Upper lobe of right lung (tissue), 1 donor: ENCODE measurements around the gene OR10W1. TPM values are rescaled to one million over a fixed set of nuclear protein-coding genes. Genes with fewer than 3 reads are reported as not detected.

Experiments
- ATAC-seq: fragments of 200-7000 bp; cut with Tn5 transposase; one replicate; pipeline ENCODE4 v1.9.1; 2020; ENCODE audit warnings: mild to moderate bottlenecking, moderate library complexity
- DNase-seq: peaks from one replicate; pipeline ENCODE4 v3.0.0-alpha.2; 2020
- H3K27ac ChIP-seq: fragments of 200-600 bp; one replicate; pipeline ENCODE4 v1.8.0; 2022
- H3K27me3 ChIP-seq: fragments of 200-600 bp; one replicate; pipeline ENCODE4 v1.8.0; 2022; ENCODE audit warnings: mild to moderate bottlenecking
- H3K36me3 ChIP-seq: fragments of 200-600 bp; one replicate; pipeline ENCODE4 v1.8.0; 2022
- H3K4me1 ChIP-seq: fragments of 200-600 bp; one replicate; pipeline ENCODE4 v1.8.0; 2022
- H3K4me3 ChIP-seq: fragments of 200-600 bp; one replicate; pipeline ENCODE4 v1.8.0; 2022; ENCODE audit warnings: mild to moderate bottlenecking
- H3K9me3 ChIP-seq: fragments of 200-600 bp; one replicate; pipeline ENCODE4 v1.8.0; 2022
- intact Hi-C: fragments of 100-400 bp; cut with DNase I; formaldehyde crosslinking; loops from one replicate; pipeline ENCODE4 v1.11.0; 2022
- total RNA-seq: library from RNA; stranded (reverse); fragmentation: NEBNext Ultra II Directional; extraction: Animal tissue kit (Norgen Biotek cat#: 25700); gene quantifications from one replicate; pipeline ENCODE4 v1.2.1, GENCODE V29; 2021
- TF ChIP-seq, protein P1 (sequence below): fragments of 200-600 bp; IDR thresholded peaks from one replicate; pipeline ENCODE4 v1.8.0; 2022; ENCODE audit warnings: antibody characterized with exemption
- donor health status: DM: no; HTN: yes; CAD: no; lungs with severe emphysema.

Gene OR10W1
- total RNA-seq, 1 donor from 2014 or later, result not detected

DNA sequence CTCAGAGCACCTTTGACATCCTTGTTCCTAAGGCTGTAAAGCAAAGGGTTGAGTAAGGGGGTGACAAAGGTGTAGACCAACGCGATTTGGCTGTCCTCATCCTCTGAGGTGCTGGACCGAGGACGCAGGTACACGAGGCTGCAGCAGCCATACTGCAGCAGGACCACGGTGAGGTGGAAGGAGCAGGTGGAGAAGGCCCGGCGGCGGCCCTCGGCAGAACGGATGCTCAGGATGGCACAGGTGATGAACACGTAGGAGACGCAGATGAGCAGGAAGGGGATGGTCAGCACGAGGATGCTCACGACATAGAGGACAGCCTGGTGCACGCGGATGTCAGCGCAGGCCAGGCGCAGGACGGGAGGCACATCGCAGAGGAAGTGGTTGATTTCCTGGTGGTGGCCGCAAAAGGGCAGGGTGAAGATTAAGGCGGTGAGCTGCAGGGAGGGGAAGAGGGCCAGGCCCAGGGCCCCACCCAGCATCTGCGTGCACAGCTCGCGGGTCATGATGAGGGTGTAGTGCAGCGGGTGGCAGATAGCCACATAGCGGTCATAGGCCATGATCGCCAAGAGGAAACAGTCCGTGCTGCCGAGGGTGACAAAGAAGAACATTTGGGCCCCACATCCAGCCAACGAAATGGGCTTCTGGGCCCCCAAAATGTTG, 40.0 kb downstream of the OR10W1 start:
- intact Hi-C loops, result no loop called here
- DNase-seq, result no peak
- no peak for ATAC-seq

DNA sequence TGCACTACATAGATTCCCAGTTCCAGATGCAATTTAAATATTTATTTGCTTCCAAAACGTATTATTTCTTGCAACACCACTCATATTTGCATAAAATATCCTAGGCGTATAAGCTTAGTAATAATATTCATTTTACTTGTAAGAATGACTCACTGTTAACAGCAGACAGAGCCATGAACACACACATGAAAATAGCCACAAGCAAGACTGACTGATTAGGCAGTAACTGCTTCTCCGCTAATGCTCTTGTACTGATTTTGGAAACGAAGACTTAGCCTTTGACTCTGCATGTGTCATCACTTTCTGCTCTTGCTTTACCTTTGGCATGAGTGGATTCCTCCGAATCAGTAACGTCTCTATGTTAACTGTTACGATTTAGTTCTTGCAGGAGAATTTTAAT, 45.3 kb downstream of the OR10W1 start:
- H3K27ac ChIP-seq, result no peak overlapping the region
- H3K4me3 ChIP-seq, result no peak overlapping the region
- H3K27me3 ChIP-seq, result no peaks in the 10 kb centered on the region
- ATAC-seq, result no peak
- H3K4me1 ChIP-seq, result no peaks in the 10 kb centered on the region
- TF ChIP-seq, protein P1, sequence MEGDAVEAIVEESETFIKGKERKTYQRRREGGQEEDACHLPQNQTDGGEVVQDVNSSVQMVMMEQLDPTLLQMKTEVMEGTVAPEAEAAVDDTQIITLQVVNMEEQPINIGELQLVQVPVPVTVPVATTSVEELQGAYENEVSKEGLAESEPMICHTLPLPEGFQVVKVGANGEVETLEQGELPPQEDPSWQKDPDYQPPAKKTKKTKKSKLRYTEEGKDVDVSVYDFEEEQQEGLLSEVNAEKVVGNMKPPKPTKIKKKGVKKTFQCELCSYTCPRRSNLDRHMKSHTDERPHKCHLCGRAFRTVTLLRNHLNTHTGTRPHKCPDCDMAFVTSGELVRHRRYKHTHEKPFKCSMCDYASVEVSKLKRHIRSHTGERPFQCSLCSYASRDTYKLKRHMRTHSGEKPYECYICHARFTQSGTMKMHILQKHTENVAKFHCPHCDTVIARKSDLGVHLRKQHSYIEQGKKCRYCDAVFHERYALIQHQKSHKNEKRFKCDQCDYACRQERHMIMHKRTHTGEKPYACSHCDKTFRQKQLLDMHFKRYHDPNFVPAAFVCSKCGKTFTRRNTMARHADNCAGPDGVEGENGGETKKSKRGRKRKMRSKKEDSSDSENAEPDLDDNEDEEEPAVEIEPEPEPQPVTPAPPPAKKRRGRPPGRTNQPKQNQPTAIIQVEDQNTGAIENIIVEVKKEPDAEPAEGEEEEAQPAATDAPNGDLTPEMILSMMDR, result no peak
- no peak for DNase-seq
- no peaks in the 10 kb centered on the region for H3K9me3 ChIP-seq
- no peaks in the 10 kb centered on the region for H3K36me3 ChIP-seq
- intact Hi-C loops, result no loop called here

More for the DNA sequence above, 40.0 kb downstream of the OR10W1 start:
- Histone ChIP-seq H3K9me3 (no peaks in the 10 kb centered on the region), H3K4me1 (no peaks in the 10 kb centered on the region), H3K36me3 (no peaks in the 10 kb centered on the region), H3K4me3 (no peak overlapping the region), H3K27me3 (no peaks in the 10 kb centered on the region), H3K27ac (no peak overlapping the region)
- TF ChIP-seq, protein P1, result no peak

Other genes starting within 250 kb of the OR10W1 start
- gene OR9Q1, start 244.4 kb downstream of the OR10W1 start, total RNA-seq, result not detected
- gene OR6Q1, start 237.3 kb downstream of the OR10W1 start, total RNA-seq, result not detected
- not detected for gene OR9I1, start 142.7 kb downstream of the OR10W1 start, total RNA-seq
- gene OR9Q2, start 79.2 kb downstream of the OR10W1 start, total RNA-seq, result not detected
- gene OR1S2, start 64.1 kb downstream of the OR10W1 start, total RNA-seq, result not detected
- gene OR1S1, start 55.5 kb downstream of the OR10W1 start, total RNA-seq, result not detected
- gene OR10Q1, start 39.3 kb downstream of the OR10W1 start, total RNA-seq, result not detected
- gene OR5B17, start 90.8 kb upstream of the OR10W1 start, total RNA-seq, result not detected
- gene OR5B3, start 138.6 kb upstream of the OR10W1 start, total RNA-seq, result not detected
- not detected for gene OR5B2, start 159.9 kb upstream of the OR10W1 start, total RNA-seq
- not detected for gene OR5B12, start 174.0 kb upstream of the OR10W1 start, total RNA-seq
- not detected for gene OR5B21, start 239.8 kb upstream of the OR10W1 start, total RNA-seq